SW480 (cell line): ENCODE measurements around the gene INHBB.

Experiments used
- DNase-seq: peaks from one replicate; pipeline ENCODE4 v3.0.0-alpha.2; 2016; ENCODE audit warnings: low spot score

The INHBB gene

GRCh38 chr2:120342446-120342845, 3.5 kb upstream of the INHBB start:
- no peak for DNase-seq

- DNase-seq, result no peak
These were observed 2.9 kb upstream of the INHBB start for GRCh38 chr2:120343100-120343432.

- DNase-seq, result peak; percentile 88
These were observed 2.4 kb upstream of the INHBB start for GRCh38 chr2:120343433-120344105.

DNA sequence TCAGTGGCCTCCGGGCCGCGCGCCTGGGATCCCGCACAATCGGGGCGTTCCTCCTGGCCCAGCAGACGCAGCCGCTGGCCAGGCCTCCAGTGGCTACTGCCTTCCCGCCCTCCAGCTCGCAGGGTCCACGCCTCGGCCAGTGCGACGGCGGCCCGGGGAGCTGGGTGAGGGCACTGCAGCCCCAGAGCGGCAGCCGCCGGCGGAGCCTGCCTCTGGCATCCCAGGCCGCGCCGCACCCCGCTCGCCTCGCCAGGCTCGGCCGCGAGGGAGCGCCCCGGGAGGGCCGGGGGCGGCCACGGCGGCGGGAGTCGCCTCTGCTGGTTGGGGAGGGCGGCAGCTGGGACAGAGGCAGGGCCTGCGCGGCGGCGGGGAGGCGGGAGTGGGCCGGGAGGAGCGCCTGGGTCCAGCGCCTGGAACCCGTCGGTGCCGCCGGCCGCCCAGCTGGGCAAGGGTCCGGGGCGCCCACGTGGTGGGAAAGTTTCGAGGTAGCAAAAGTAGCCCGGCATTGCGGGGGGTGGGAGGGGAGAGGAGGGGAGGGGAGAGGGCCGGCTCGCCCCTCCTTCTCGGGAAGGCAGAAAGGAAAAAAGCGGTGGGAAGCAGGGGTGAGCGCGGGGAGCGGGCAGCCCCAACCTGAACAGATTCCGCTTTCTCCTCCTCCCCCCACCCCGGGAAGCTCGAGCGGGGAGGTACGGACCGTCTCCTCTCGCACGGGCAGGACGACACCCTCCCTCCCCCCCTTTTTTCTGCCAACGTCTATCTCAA, 1.5 kb upstream of the INHBB start:
- peak; percentile 87 for DNase-seq

DNA sequence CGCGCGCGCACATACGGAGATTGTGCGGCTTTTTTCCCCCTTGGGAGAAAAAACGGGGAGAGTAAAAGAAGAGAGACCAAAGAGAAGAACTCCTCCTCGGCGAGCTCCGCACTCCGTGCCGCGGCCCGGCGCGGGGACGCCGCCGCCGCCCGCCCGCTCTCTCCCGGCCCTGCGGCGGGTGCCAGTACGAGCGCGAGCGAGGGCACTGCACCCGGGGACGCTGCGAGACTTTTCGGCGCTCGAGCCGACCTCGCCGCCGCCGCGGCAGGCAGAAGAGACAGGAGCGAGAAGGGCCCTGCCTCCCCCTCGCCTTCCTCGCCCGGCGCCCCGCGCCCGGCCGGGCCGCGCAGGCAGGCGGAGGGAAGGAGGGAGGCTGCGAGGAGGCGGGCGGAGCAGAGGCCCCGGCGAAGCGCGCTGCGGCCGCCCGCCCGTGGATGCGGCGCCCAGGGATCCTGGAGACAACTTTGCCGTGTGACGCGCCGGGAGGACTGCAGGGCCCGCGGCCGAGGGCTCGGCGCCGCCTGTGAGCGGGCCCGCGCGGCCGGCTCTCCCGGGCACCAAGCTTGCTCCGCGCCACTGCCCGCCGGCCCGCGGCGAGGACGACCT, 857 bp upstream of the INHBB start:
- DNase-seq, result no peak

- no peak for DNase-seq
These were observed 328 bp upstream of the INHBB start for GRCh38 chr2:120345608-120346007.

GRCh38 chr2:120346667-120347358, 877 bp downstream of the INHBB start:
- DNase-seq, result peak; percentile 57

- DNase-seq, result no peak
These were observed 1.6 kb downstream of the INHBB start for GRCh38 chr2:120347396-120348060.

DNA sequence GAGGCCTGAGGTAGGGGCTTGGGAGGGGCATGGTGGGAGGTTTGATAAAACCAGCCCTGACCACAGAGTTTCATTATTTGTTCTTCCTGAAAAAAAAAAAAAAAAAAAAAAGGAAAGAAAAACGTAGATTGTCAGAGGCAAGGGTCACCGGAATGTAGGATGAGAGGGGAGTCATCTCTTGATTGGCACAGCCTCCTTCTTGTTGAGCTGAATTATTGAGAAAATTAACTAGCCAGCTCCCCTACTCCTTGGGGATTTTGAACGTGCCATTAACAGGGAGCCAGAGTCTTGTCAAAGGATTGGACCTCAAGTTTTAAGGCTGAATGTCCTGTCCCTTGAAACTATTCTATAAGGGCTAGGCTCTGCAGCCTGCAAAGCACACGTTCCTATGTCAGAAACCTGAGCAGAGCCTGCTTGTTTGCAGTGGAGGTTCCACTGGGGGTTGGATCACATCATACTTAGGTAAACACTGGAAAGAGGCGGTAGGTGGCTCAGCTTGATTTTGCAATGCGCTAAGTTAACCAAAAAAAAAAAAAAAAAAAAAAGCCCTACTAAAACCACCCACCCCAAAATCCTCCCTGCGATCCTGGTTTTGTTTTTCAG, 2.3 kb downstream of the INHBB start:
- no peak for DNase-seq

DNA sequence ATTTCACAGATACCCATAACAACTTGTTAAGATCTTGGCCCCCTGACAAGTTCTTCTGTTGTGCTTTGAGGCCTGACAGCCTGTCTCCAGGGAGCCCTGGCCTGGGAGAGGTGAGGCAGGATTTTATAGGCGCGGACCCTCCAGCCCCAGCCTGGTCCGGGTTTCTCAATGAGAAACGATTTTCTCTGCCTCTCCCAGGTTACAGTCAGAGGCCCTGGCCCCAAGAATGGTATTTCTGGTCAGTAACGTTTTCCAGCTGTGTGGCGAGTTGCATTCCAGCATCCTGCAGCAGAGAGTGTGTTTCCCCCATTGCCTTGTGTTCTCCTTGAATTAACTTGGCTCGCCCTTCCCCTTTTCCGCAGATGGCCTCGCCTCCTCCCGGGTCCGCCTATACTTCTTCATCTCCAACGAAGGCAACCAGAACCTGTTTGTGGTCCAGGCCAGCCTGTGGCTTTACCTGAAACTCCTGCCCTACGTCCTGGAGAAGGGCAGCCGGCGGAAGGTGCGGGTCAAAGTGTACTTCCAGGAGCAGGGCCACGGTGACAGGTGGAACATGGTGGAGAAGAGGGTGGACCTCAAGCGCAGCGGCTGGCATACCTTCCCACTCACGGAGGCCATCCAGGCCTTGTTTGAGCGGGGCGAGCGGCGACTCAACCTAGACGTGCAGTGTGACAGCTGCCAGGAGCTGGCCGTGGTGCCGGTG, 3.0 kb downstream of the INHBB start:
- DNase-seq, result no peak

DNA sequence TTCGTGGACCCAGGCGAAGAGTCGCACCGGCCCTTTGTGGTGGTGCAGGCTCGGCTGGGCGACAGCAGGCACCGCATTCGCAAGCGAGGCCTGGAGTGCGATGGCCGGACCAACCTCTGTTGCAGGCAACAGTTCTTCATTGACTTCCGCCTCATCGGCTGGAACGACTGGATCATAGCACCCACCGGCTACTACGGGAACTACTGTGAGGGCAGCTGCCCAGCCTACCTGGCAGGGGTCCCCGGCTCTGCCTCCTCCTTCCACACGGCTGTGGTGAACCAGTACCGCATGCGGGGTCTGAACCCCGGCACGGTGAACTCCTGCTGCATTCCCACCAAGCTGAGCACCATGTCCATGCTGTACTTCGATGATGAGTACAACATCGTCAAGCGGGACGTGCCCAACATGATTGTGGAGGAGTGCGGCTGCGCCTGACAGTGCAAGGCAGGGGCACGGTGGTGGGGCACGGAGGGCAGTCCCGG, 3.5 kb downstream of the INHBB start:
- DNase-seq, result no peak

GRCh38 chr2:120350080-120350479, 4.1 kb downstream of the INHBB start:
- no peak for DNase-seq

GRCh38 chr2:120350801-120351320, 4.9 kb downstream of the INHBB start:
- DNase-seq, result no peak

DNA sequence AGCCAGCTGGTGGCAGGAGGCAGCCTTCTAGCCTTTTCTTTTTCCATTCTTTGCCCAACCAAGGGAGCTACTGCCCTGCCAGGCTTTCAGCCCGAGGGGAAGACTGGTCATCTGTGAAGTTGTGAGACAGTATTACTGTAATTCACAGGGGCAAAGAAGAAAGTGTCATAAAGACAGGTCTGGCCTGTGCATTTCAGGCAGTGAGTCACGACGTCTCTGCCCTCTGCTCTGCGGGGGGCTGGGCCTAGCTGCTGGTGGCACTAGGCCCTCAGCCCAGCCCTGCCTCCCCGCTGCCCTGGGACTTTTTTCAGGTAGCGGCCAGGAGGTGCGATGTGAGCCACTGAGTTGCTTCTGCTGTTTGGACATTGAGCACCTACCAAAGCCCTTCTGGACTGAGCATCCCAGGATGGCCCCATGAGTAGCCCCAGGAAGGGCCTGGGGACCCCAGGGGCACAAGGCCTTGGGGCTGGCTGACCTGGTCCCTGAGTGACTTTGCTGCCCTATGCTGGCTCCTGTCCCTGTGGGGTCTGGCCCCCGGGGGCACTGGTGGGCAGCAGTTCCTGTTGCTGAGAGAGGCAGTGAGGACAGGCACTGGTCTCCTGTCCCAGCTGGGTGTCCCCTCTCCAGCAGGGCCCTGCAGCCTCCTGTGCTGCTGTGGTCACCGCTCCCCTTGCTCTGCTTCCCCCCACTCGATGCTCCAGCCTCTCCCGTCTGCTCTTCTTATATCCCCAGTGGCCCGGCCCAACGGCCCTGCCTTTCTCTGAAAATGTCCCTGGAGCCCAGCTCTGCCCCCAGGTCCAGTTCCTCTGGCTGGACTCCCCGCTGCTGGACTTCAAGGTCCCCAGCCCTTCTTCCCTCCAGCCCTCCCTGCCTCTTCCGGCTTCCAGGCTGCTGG, 7.0 kb downstream of the INHBB start:
- DNase-seq, result peak; percentile 47

- no peak for DNase-seq
These were observed 7.6 kb downstream of the INHBB start for GRCh38 chr2:120353591-120353898.

GRCh38 chr2:120353931-120354330, 8.0 kb downstream of the INHBB start:
- DNase-seq, result no peak

DNA sequence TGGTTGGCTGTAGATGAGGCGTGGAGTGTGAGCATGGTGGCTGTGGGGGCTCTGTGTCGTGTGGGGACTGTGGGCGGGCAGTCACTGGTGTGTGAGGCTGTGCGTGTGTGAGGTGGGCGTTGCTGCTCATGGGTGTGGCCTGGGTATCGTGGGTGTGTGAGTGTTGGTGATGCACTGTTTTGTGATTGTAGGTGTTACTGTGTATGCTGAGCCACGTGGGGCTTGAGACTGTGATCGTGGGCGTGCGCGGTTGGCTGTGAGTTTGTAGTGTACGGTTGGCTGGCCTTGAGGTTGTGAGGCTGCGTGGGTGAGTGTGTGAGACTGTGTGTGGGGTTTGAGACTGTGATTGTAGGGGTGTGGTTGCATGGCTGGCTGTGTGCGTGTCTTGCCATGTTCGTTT, 8.5 kb downstream of the INHBB start:
- DNase-seq, result no peak

- no peak for DNase-seq
These were observed 9.2 kb downstream of the INHBB start for GRCh38 chr2:120354935-120355779.

DNA sequence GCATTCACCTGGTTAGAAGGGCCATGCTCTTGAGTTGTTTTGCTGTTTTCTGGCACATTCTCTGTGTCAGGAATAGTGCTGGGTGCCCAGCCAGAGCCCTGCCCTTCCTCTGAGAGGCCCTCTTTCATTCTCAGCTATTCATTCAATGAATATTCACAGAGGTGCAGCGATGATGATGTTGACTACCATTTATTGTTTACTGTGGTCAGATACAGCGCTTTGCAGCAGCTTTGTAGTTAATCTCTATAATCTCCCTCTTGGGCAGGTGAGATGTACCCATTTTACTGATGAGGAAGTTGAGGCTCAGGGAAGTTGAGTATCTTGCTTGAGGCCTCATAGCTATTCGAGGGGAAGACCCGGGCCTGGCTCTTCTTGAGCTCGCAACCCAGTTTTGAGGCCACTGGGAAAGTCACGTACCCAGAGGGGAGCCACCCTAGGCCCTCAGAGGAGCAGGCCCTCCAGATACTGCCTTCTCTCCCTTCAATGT, 9.9 kb downstream of the INHBB start:
- DNase-seq, result no peak
